ENCODE data around the gene SPRN. TPM values are rescaled to one million over a fixed set of nuclear protein-coding genes. Genes with fewer than 3 reads are reported as not detected.

Gene SPRN
- total RNA-seq, 4 donors from 2014 or later = 0.13 to 0.19 TPM; not detected in 2

DNA sequence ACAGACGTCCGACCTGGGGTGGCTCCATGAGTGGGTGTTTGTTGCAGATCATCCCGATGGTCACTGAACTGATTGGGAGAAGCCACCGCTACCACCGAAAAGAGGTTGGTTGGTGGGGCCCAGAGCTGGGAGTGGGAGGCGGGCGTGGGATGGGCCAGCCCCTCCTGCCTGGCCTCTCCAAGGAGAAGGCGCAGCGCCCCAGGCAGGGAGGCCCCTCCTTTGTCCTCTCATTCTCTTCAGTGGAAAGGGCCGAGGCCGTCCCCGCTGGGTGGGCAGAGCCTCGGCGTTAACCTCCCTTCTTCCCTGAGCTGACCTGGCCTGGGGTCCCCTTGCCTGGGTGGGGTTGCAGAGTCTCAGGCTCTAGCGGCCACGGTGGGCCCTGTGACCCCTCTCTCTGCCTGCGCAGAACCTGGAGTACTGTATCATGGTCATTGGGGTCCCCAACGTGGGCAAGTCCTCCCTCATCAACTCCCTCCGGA lies 25.3 kb downstream of the SPRN start:
- intact Hi-C loops (cut with DNase I; ENCODE audit: low total_unique reads) = no loop called here
- no peak for TF ChIP-seq POLR2A (IDR thresholded peaks at IDR 0.05)
- TF ChIP-seq, protein P1, sequence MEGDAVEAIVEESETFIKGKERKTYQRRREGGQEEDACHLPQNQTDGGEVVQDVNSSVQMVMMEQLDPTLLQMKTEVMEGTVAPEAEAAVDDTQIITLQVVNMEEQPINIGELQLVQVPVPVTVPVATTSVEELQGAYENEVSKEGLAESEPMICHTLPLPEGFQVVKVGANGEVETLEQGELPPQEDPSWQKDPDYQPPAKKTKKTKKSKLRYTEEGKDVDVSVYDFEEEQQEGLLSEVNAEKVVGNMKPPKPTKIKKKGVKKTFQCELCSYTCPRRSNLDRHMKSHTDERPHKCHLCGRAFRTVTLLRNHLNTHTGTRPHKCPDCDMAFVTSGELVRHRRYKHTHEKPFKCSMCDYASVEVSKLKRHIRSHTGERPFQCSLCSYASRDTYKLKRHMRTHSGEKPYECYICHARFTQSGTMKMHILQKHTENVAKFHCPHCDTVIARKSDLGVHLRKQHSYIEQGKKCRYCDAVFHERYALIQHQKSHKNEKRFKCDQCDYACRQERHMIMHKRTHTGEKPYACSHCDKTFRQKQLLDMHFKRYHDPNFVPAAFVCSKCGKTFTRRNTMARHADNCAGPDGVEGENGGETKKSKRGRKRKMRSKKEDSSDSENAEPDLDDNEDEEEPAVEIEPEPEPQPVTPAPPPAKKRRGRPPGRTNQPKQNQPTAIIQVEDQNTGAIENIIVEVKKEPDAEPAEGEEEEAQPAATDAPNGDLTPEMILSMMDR (IDR thresholded peaks at IDR 0.05) = no peak
- 94 to 96% methylated on average over 19 of the region's 19 CpGs for WGBS, 2 donors
- DNase-seq (ENCODE audit: low spot score in 2 of 2) = peak in 1 of 2 donors; percentile 74
- H3K4me3 ChIP-seq (ENCODE audit: low read depth, poor library complexity, severe bottlenecking) = no peak overlapping the region

DNA sequence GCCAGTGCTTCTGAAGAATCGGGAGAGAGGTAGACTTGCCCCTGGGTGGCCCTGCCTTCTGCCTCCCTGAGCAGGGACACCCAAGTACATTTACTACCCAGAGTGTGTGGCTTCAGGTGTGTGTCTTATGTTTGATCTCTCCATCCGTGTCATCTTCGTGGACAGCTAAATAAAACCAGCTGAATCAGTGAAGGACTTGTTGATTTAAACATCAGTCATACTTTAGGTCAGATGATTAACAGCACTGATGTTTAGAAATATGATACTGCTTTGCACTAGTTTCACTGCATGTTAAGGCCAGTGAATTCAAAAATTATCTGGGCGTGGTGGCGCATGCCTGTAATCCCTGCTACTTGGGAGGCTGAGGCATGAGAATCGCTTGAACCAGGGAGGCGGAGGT lies 26.5 kb downstream of the SPRN start:
- H3K4me3 ChIP-seq (ENCODE audit: low read depth, poor library complexity, severe bottlenecking) = no peak overlapping the region
- TF ChIP-seq POLR2A (IDR thresholded peaks at IDR 0.05) = no peak
- TF ChIP-seq, protein P1 (IDR thresholded peaks at IDR 0.05) = no peak
- 97% methylated on average over 7 of the region's 7 CpGs for WGBS, 2 donors
- peak in 1 of 2 donors; percentile 50 for DNase-seq (ENCODE audit: low spot score in 2 of 2)
- intact Hi-C loops (cut with DNase I; ENCODE audit: low total_unique reads) = no loop called here

DNA sequence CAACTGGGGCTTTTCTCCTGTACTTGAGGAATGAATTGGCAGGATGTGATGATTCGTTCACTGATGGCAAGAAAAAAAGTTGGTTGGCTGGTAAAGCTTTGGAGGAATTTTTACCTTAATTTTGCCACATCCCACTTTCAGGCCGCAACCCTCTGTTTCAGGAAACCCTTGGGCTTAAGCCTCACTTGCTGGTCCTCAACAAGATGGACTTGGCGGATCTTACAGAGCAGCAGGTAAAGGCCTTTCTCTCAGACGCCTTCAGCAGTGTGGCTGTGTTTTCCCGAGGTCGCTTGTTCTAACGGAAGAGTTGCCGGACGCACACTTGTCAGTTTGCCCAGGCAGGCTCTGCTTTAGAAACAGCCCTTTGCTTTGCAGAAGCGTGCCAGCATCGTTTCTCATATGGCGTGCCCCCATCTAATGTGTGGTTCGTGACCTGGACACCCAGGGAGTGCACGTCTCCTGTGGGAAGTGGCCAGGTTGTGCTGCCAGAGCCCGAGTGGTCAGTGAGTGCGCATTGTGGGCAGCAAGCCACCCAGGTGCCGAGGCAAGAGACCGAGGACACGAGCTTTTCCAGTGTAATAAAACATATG lies 28.3 kb downstream of the SPRN start:
- DNase-seq (ENCODE audit: low spot score in 2 of 2) = peak in 1 of 2 donors; percentile 42
- WGBS, 2 donors = 92 to 94% methylated on average over 19 of the region's 19 CpGs
- intact Hi-C loops (cut with DNase I; ENCODE audit: low total_unique reads) = no loop called here
- no peak overlapping the region for H3K4me3 ChIP-seq (ENCODE audit: low read depth, poor library complexity, severe bottlenecking)
- TF ChIP-seq POLR2A (IDR thresholded peaks at IDR 0.05) = no peak

DNA sequence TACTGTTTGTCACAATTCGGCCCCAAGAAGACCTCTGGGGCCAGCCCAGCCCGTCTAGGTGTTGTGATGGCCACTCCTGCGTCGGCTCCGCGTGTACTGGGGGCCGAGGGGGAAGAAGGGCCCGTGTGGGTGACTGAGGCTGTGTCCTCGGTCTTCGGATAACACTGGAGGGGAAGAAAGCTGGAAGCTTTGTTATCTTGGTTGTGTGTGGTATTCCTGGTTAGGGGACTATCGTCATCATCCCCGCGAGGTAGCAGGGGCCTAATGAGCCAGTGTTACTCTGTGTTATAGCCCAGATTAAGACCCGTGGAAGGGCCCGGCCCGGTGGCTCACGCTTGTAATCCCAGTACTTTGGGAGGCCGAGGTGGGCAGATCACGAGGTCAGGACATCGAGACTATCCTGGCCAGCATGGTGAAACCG lies 29.6 kb downstream of the SPRN start:
- peak overlapping the region; percentile 88 for H3K4me3 ChIP-seq (ENCODE audit: low read depth, poor library complexity, severe bottlenecking)
- TF ChIP-seq, protein P1 (IDR thresholded peaks at IDR 0.05) = no peak
- no peak for TF ChIP-seq POLR2A (IDR thresholded peaks at IDR 0.05)
- intact Hi-C loops (cut with DNase I; ENCODE audit: low total_unique reads) = no loop called here
- peak in 1 of 2 donors; percentile 84 for DNase-seq (ENCODE audit: low spot score in 2 of 2)
- WGBS, 2 donors = 26 to 29% methylated on average over 21 of the region's 21 CpGs

DNA sequence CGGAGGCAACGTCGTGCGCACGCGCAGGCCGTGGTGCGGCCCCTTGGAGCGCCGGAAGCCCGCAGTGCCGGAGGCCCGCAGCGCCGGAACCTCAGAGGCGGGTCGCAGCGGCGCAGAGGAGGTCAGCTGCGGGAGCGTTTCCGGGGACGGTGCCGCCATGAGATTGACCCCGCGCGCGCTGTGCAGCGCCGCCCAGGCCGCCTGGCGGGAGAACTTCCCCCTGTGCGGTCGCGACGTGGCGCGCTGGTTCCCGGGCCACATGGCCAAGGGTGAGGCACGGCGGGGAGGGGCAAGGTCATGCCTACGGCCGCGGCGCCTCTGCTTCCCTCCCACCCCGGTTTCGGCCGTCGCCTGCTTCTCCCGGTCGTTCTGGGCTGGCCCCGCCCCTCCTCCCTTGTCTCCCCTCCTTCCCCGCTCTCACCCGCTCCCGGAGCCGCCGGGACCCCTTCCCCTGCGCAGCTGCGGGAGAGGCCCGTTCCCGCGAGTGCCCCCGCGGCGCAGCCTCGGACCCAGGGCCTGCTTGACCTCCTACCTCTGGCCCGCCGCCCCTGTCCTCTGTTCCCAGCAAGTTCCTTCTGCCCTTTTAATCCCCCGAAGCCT lies 30.3 kb downstream of the SPRN start, which contains the start of gene MTG1:
TSS of gene MTG1 (plus strand) at position 94 of the 600 bp plus-strand sequence. CDS start at position 158, 64 bp downstream.
- no peak for TF ChIP-seq POLR2A (IDR thresholded peaks at IDR 0.05)
- TF ChIP-seq, protein P1 (IDR thresholded peaks at IDR 0.05) = no peak
- peak within 1 kb of the TSS; percentile 88 for H3K4me3 ChIP-seq (ENCODE audit: low read depth, poor library complexity, severe bottlenecking)
- WGBS, 2 donors = 0% methylated on average over 20 to 39 of the region's 69 CpGs
- DNase-seq (ENCODE audit: low spot score in 2 of 2) = peak; percentile 84 to 98
- intact Hi-C loops (cut with DNase I; ENCODE audit: low total_unique reads) = no loop called here

DNA sequence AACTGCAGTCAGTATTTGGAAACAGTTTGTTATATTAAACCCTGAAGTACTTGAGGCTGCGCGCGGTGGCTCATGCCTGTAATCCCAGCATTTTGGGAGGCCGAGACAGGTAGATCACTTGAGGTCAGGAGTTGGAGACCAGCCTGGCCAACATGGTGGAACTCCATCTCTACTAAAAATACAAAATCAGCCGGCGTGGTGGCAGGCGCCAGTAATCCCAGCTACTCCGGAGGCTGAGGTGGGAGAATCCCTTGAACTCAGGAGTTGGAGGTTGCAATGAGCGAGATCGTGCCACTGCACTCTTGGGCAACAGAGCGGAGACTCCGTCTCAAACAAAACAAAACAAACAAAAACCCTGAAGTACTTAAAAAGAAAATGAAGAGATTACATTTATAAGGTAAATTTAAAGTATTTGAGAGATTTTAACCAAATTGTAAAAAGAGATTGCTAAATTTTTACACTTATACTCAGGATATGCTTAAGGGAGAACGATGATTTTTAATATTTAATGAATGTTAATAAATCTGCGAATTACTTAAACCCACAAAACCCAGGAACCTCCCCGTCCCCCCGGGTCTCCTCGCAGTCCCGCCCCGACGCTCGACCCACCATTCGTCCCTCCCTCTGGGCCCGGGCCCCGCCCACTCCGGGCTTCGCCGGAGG lies 30.9 kb downstream of the SPRN start:
- TF ChIP-seq, protein P1 (IDR thresholded peaks at IDR 0.05) = no peak
- TF ChIP-seq POLR2A (IDR thresholded peaks at IDR 0.05) = no peak
- intact Hi-C loops (cut with DNase I; ENCODE audit: low total_unique reads) = no loop called here
- H3K4me3 ChIP-seq (ENCODE audit: low read depth, poor library complexity, severe bottlenecking) = no peak overlapping the region
- 35 to 48% methylated on average over 20 to 27 of the region's 27 CpGs for WGBS, 2 donors
- DNase-seq (ENCODE audit: low spot score in 2 of 2) = peak in 1 of 2 donors; percentile 65

Data from lower leg skin (tissue), 4 donors.